Loucy (cell line): ENCODE measurements around the gene CYP4F22.

ENCODE experiments used
- EZH2phosphoT487 ChIP-seq: fragments of 200-600 bp; IDR thresholded peaks from 2 replicates; pipeline ENCODE4 v1.6.1; 2018; ENCODE audit warnings: antibody characterized with exemption, mild to moderate bottlenecking, moderate library complexity, borderline replicate concordance
- TF ChIP-seq, protein P1 (sequence below): fragments of 200-600 bp; sonication (generic); conservative IDR thresholded peaks from 2 replicates; pipeline ENCODE4 v1.5.1; 2014; ENCODE audit warnings: mild to moderate bottlenecking, antibody characterized with exemption, low read length

- TF ChIP-seq, protein P1, sequence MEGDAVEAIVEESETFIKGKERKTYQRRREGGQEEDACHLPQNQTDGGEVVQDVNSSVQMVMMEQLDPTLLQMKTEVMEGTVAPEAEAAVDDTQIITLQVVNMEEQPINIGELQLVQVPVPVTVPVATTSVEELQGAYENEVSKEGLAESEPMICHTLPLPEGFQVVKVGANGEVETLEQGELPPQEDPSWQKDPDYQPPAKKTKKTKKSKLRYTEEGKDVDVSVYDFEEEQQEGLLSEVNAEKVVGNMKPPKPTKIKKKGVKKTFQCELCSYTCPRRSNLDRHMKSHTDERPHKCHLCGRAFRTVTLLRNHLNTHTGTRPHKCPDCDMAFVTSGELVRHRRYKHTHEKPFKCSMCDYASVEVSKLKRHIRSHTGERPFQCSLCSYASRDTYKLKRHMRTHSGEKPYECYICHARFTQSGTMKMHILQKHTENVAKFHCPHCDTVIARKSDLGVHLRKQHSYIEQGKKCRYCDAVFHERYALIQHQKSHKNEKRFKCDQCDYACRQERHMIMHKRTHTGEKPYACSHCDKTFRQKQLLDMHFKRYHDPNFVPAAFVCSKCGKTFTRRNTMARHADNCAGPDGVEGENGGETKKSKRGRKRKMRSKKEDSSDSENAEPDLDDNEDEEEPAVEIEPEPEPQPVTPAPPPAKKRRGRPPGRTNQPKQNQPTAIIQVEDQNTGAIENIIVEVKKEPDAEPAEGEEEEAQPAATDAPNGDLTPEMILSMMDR, result no peak
- no peak for TF ChIP-seq EZH2phosphoT487
Observed at GRCh38 chr19:15548648-15549047, 40.3 kb downstream of the CYP4F22 start.
